Stimulated activated CD4-positive, alpha-beta T cell treated with anti-CD3 and anti-CD28 coated beads, Interleukin-12 subunit alpha, Interleukin-12 subunit beta, amount 100 ng/mL, for 24 hours (primary cell): ENCODE data around the gene ANKRD65.
A peak's percentile ranks its signal among the peaks of the same experiment; 100 is the strongest.
"Not testable (repeated sequence)": the region's sequence is repeated elsewhere in the genome, so short reads cannot be mapped to it uniquely, and the experiment has no call there.

Experiments used
- DNase-seq, 2 experiments: peaks; one replicate each; pipeline ENCODE4 v3.0.0-alpha.2; 2020; ENCODE audit warnings: low read depth in 2 of 2

ANKRD65 gene

DNA sequence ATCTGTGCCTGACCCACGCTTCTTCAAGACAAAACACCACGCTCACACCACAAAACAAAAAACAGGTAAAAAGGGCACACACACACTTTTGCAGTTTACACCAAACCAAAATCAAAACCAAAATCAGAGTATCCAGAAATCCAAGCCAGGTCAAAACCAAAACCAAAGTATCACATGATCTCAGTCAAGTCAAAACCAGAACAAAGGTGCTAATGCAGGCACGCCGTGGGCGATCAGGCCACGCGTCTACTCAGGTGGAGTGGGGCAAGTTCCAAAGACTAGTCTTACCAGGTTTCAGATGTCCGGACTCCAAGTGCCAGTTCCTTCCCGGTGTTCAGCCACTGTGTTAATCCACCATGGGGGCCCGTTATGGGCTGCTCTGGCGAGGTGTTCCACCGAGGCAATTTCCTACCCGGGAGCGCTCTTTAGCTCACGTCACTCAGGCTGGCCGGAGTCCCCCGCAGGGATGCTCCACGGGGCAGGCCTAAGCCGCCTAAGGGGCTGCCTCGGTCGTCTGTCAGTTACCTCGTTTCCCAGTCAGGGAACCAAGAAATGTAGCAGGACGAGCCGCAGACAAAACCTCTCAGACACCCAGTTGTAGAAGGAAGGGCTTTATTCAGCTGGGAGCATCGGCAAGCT, 3.1 kb downstream of the ANKRD65 start:
- not testable (repeated sequence) for DNase-seq

DNA sequence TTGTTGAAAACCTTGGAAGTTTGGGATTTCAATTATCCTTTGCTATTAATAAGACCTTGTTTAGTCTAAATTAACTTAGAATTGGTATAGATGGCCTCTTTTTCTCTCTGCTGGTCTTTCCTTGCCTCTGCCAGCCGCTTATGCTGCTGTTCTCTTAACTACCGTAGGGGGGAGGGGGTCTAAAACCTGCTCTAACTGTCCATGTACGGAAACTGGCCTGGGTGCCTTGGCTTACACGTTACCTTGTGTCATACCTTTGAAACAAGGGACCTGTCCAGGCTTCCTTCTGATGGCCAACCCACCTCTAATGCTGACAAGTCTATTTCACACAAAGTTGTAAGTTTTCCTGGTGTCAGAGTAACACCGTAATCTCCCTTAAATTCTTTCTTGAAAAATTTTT, 3.7 kb downstream of the ANKRD65 start:
- not testable (repeated sequence) for DNase-seq

DNA sequence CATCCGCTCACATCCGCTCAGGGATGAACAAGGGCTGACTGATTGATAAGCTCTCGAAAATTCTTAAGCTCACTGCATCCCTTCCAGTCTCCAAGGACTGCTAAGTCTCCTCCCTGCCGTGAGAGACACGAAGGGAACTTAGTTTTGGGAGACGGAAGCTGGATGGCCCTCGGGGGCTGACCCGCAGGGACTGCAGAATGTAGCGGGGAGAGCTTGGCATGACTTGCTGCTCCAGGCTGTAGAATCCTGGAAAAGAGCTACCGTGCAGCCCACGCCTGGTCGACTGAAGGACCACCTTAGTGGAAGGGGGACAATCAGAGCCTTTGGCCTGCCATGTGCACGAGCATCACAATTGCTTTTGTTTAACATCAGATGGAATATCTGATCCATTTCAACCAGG, 5.3 kb downstream of the ANKRD65 start:
- no peak for DNase-seq

GRCh38 chr1:1412311-1412902, 8.7 kb downstream of the ANKRD65 start:
- not testable (repeated sequence) for DNase-seq

DNA sequence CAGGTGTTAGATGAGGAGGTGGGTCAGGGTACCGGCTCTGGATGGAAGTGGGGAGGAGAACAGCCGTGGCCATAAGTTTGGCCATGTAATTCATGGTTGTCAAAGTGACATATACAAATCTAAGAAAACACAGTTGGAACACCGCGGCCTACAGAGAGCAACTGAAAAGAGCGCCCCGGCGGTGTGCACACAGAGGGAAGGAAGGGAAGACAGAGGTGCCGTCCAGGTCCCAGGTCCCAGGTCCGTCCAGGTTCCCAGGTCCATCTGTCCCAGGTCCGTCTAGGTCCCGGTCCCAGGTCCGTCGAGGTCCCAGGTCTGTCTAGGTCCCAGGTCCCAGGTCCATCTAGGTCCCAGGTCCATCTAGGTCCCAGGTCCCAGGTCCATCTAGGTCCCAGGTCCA, 9.4 kb downstream of the ANKRD65 start:
- DNase-seq = no peak

GRCh38 chr1:1410238-1410637, 10.8 kb downstream of the ANKRD65 start:
- not testable (repeated sequence) for DNase-seq

- DNase-seq = no peak
These were observed 13.3 kb downstream of the ANKRD65 start for GRCh38 chr1:1407636-1408318.

DNA sequence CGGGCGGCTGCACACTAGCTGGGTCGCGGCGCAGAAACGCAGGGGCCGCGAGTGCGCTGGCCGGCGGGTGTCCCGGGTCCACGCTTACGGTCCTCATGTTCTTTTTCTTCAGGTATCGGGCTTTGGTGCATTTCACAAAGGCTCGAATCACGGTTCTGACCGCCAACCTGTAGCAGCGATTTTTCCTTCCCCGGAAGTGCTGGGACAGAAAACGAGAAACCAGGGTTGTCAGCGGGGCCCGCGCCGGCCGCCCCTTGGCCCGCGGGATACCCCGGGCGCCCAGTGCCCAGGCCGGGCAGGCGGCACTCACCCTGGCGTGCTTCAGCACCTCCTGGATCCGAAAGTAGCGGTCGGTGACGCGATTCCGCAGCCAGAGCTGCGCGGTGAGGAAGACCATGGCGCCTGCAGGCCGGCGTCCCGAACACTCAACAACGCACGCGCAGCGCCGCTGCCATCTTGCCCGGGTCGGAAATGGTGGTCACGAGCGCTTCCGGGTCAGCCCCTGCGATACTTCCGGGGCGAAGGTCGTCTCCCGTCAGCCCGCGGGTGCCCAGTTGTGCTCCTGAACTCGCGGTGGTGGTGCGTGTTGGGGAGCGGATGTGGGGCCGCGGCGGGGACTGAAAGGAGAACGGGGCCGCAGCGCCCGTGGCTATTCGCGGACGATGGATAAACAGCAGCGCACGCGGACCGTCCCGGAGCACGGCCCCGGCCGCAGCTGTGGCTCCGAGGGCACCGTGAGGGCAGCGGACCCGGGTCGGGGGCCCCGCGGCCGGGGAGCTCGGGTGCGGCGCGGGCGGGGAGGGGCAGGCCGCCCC, 14.0 kb downstream of the ANKRD65 start, which contains the start of gene MRPL20:
MRPL20 (minus strand) TSS at position 473 of the 815 bp plus-strand sequence; CDS start at position 397, 76 bp downstream.
- peak; percentile 93 to 95 for DNase-seq

GRCh38 chr1:1406101-1406820, 14.8 kb downstream of the ANKRD65 start:
- no peak for DNase-seq

GRCh38 chr1:1403653-1404052, 17.4 kb downstream of the ANKRD65 start:
- no peak for DNase-seq

- DNase-seq = not testable (repeated sequence)
These were observed 18.1 kb downstream of the ANKRD65 start for GRCh38 chr1:1402901-1403392.

GRCh38 chr1:1402072-1402900, 18.8 kb downstream of the ANKRD65 start:
- DNase-seq = peak in 1 of 2 experiments; percentile 41

GRCh38 chr1:1401457-1402010, 19.5 kb downstream of the ANKRD65 start:
- no peak for DNase-seq

GRCh38 chr1:1400576-1401456, 20.3 kb downstream of the ANKRD65 start:
- no peak for DNase-seq

- DNase-seq = peak in 1 of 2 experiments; percentile 20
These were observed 21.1 kb downstream of the ANKRD65 start for GRCh38 chr1:1399872-1400575.

DNA sequence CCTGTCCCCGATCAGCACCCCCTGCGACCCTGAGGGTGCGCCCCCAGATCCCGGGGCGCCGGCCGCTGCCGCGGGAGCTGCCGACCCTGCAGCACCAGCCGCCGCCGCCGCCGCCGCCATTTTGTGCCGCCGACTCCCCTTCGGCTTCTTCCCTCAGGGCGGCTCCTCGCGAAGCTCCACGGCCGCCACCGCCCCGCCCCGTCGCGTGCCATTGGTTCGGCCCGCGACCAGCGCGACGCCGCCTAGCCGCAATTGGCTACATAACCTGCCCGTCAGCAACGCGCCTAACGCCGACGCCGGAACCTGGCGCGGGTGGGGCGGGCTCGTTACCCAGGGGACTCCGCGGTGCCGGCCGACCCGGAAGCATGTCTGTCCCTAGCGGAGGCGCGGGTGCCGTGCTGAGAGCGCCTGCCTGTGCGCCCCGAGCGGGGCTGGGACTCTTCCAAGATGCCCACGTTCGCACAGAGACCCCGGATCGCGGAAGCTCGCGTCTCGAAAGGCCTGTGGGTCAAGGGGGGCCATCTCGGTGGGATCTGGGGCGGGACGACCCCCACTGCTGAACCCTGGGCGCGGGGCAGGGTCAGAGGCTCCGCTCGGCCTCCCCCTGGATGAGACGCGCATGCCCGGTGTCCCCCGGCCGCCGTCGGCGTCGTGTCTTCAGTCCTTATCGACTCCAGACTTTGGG, 21.7 kb downstream of the ANKRD65 start, which contains the start of gene CCNL2:
CCNL2 (minus strand) TSS at position 149 of the 685 bp plus-strand sequence; CDS start at position 120, 29 bp downstream.
- peak; percentile 99 for DNase-seq

DNA sequence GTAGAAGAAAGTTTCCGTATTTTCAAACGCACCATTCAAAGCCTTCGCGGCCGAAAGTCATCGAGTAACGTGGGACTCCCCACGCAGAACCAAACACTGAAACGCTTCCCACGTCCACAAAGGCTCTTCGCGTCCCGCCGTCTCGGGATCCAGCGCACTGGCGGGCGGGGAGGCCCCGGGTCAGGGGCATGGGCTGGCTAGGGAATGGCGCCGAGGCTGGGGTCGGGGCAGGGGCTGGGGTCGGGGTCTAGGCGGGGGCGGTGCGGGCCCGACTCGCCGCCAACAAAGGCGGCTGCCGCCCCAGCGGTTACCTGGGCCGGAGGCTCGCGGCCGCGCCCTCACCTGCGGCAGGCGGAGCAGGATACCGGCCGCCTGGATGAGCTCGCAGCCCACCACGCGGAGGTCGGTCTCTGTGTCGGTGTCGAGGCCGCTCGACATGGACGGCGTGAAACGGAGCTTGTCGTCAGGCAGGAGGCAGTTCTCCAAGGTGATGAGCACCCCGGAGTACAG, 22.3 kb downstream of the ANKRD65 start:
- no peak for DNase-seq
